CD4-positive, alpha-beta T cell treated with Interleukin-4 for 1 hour (primary cell): ENCODE measurements around the gene CFLAR.
A peak's percentile ranks its signal among the peaks of the same experiment; 100 is the strongest.
"Not testable (repeated sequence)": the region's sequence is repeated elsewhere in the genome, so short reads cannot be mapped to it uniquely, and the experiment has no call there.

ENCODE experiments used
- DNase-seq, 2 donors: peaks; one replicate each; pipeline ENCODE4 v3.0.0-alpha.2; 2020 to 2022

CFLAR gene

GRCh38 chr2:201149064-201149820 lies 33.3 kb downstream of the CFLAR start:
- DNase-seq: no peak

- DNase-seq: not testable (repeated sequence)
Observed at GRCh38 chr2:201149821-201150165, 33.8 kb downstream of the CFLAR start.

- no peak for DNase-seq
Observed at GRCh38 chr2:201150454-201151020, 34.6 kb downstream of the CFLAR start.

- DNase-seq: peak in 1 of 2 donors; percentile 50
Observed at GRCh38 chr2:201151127-201151981, 35.4 kb downstream of the CFLAR start.

- DNase-seq: no peak
Observed at GRCh38 chr2:201152517-201152916, 36.6 kb downstream of the CFLAR start.

- DNase-seq: no peak
Observed at GRCh38 chr2:201152999-201153815, 37.2 kb downstream of the CFLAR start.

GRCh38 chr2:201154615-201155399 lies 38.8 kb downstream of the CFLAR start:
- DNase-seq: no peak

- DNase-seq: no peak
Observed at GRCh38 chr2:201156036-201156435, 40.1 kb downstream of the CFLAR start.

GRCh38 chr2:201156640-201157039 lies 40.7 kb downstream of the CFLAR start:
- no peak for DNase-seq

GRCh38 chr2:201157694-201158093 lies 41.7 kb downstream of the CFLAR start:
- peak in 1 of 2 donors; percentile 50 for DNase-seq

GRCh38 chr2:201158111-201158929 lies 42.4 kb downstream of the CFLAR start:
- peak; percentile 78 to 83 for DNase-seq

GRCh38 chr2:201164166-201164565 lies 48.2 kb downstream of the CFLAR start:
- no peak for DNase-seq

- DNase-seq: no peak
Observed at GRCh38 chr2:201167546-201167945, 51.6 kb downstream of the CFLAR start.

- not testable (repeated sequence) for DNase-seq
Observed at GRCh38 chr2:201168496-201168895, 52.5 kb downstream of the CFLAR start.

GRCh38 chr2:201171259-201171814 lies 55.4 kb downstream of the CFLAR start:
- DNase-seq: no peak

GRCh38 chr2:201172279-201172678 lies 56.3 kb downstream of the CFLAR start:
- no peak for DNase-seq

- no peak for DNase-seq
Observed at GRCh38 chr2:201174687-201175086, 58.7 kb downstream of the CFLAR start.

GRCh38 chr2:201176081-201176481 lies 60.1 kb downstream of the CFLAR start:
- no peak for DNase-seq

- peak in 1 of 2 donors; percentile 22 for DNase-seq
Observed at GRCh38 chr2:201180010-201180409, 64.0 kb downstream of the CFLAR start.

GRCh38 chr2:201182650-201183364 lies 66.8 kb downstream of the CFLAR start, which contains the start of gene CASP10:
Gene CASP10 (plus strand): TSS chr2:201183141. CDS start chr2:201185778, 2,637 bp downstream.
- DNase-seq: peak; percentile 59 to 85
